ENCODE measurements around the gene SCARF2. TPM values are rescaled to one million over a fixed set of nuclear protein-coding genes. Genes with fewer than 3 reads are reported as not detected.

The SCARF2 gene
- polyA plus RNA-seq, 3 donors = 0.12 to 0.51 TPM; not detected in 1

DNA sequence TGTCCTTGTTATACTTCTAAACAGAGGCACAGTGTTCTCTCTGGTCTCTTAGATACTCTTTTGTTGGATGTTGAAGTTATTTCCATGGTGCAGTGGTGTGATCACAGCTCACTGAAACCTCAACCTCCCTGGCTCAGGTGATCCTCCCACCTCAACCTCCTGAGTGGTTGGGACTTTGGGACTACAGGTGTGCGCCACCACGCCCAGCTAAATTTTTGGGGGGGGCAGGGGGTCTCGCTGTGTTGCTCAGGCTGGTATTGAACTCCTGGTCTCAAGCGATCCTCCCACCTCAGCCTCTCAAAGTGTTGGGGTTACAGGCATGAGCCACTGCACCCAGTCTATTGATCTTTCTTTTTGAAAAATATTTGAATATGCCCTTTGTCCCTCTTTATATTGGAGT, 28.7 kb downstream of the SCARF2 start:
- peaks cover 0 to 4% (median 3%) of the 10 kb centered on the region in 3 donors for H3K27me3 Mint-ChIP-seq (ENCODE audit: low read depth in 3 of 3)
- Histone ChIP-seq H2AFZ (ENCODE audit: insufficient read depth, low read depth, low read length, poor library complexity, severe bottlenecking) (no peak overlapping the region), H3K27ac (ENCODE audit: low read depth in 1 of 2, low read length in 2 of 2) (no peak overlapping the region), H3K27me3 (ENCODE audit: control insufficient read depth in 2 of 2, insufficient read depth in 2 of 2, low read length in 2 of 2) (no peaks in the 10 kb centered on the region), H3K4me2 (replicated peaks; ENCODE audit: extremely low read depth, low read length, poor library complexity, severe bottlenecking) (no peak overlapping the region), H3K4me1 (ENCODE audit: control insufficient read depth in 1 of 2, insufficient read depth in 2 of 2, low read length in 2 of 2) (no peaks in the 10 kb centered on the region), H3K9ac (ENCODE audit: insufficient read depth, low read length, poor library complexity, severe bottlenecking) (no peak overlapping the region), H4K20me1 (ENCODE audit: insufficient read depth, low read length) (no peaks in the 10 kb centered on the region), H3K36me3 (replicated peaks in 1 of 2; ENCODE audit: control insufficient read depth in 1 of 2, insufficient read depth in 2 of 2, low read length in 2 of 2) (peaks cover 16 to 26% of the 10 kb centered on the region in 2 donors), H3K9me3 (replicated peaks in 1 of 2; ENCODE audit: control insufficient read depth in 1 of 2, insufficient read depth in 1 of 2, low read length in 2 of 2) (no peaks in the 10 kb centered on the region), H3K4me3 (replicated peaks in 1 of 3; ENCODE audit: low read depth in 2 of 3, low read length in 3 of 3) (no peak overlapping the region), H3K79me2 (ENCODE audit: insufficient read depth, low read length) (no peaks in the 10 kb centered on the region)
- no CpG with 5 or more reads among the region's 4 CpGs for WGBS (ENCODE audit: insufficient coverage)
- DNase-seq = no peak
- H3K9me3 Mint-ChIP-seq = peaks cover 0 to under 1% (median 0%) of the 10 kb centered on the region in 7 donors
- H3K4me3 Mint-ChIP-seq = no peak overlapping the region
- TF ChIP-seq, protein P1, sequence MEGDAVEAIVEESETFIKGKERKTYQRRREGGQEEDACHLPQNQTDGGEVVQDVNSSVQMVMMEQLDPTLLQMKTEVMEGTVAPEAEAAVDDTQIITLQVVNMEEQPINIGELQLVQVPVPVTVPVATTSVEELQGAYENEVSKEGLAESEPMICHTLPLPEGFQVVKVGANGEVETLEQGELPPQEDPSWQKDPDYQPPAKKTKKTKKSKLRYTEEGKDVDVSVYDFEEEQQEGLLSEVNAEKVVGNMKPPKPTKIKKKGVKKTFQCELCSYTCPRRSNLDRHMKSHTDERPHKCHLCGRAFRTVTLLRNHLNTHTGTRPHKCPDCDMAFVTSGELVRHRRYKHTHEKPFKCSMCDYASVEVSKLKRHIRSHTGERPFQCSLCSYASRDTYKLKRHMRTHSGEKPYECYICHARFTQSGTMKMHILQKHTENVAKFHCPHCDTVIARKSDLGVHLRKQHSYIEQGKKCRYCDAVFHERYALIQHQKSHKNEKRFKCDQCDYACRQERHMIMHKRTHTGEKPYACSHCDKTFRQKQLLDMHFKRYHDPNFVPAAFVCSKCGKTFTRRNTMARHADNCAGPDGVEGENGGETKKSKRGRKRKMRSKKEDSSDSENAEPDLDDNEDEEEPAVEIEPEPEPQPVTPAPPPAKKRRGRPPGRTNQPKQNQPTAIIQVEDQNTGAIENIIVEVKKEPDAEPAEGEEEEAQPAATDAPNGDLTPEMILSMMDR (IDR thresholded peaks at IDR 0.05) = no peak
- intact Hi-C loops (cut with micrococcal nuclease) = no loop called here
- peaks cover 6% of the 10 kb centered on the region for H3K4me1 Mint-ChIP-seq
- peaks cover 25 to 29% of the 10 kb centered on the region in 2 donors for H3K36me3 Mint-ChIP-seq
- H3K27ac Mint-ChIP-seq = no peak overlapping the region

DNA sequence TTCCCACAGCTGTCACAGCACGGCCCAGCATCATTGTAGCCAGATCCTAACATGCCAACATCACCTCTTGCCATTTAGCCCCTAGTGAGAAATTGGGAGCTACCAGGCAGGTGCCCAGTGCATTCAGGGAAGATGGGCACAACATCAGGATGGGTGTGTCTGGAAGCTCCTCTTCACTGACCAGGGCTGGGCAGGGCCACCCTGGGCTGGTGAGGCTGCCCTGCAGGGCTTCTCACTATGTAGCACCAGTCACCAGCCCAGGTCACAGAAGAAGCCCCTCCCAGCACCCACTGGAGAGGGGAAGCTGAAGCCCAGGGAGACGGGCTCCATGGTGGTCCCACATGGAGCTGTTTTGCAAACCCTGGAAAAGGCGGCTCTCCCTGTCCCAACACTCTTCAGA, 29.8 kb downstream of the SCARF2 start:
- Mint-ChIP-seq H3K27ac (no peak overlapping the region), H3K4me3 (no peak overlapping the region), H3K27me3 (ENCODE audit: low read depth in 3 of 3) (peaks cover 0 to 2% (median 0%) of the 10 kb centered on the region in 3 donors), H3K9me3 (peaks cover 0 to 2% (median 0%) of the 10 kb centered on the region in 7 donors), H3K36me3 (peaks cover 35 to 36% of the 10 kb centered on the region in 2 donors), H3K4me1 (peaks cover 6% of the 10 kb centered on the region)
- no peak overlapping the region for H3K27ac ChIP-seq (ENCODE audit: low read depth in 1 of 2, low read length in 2 of 2)
- intact Hi-C loops (cut with micrococcal nuclease) = no loop called here
- no peaks in the 10 kb centered on the region for H3K4me1 ChIP-seq (ENCODE audit: control insufficient read depth in 1 of 2, insufficient read depth in 2 of 2, low read length in 2 of 2)
- no peak overlapping the region for H3K9ac ChIP-seq (ENCODE audit: insufficient read depth, low read length, poor library complexity, severe bottlenecking)
- H3K27me3 ChIP-seq (ENCODE audit: control insufficient read depth in 2 of 2, insufficient read depth in 2 of 2, low read length in 2 of 2) = no peaks in the 10 kb centered on the region
- no peak overlapping the region for H2AFZ ChIP-seq (ENCODE audit: insufficient read depth, low read depth, low read length, poor library complexity, severe bottlenecking)
- no CpG with 5 or more reads among the region's 3 CpGs for WGBS (ENCODE audit: insufficient coverage)
- TF ChIP-seq, protein P1 (IDR thresholded peaks at IDR 0.05) = no peak
- no peak for DNase-seq
- no peaks in the 10 kb centered on the region for H3K9me3 ChIP-seq (replicated peaks in 1 of 2; ENCODE audit: control insufficient read depth in 1 of 2, insufficient read depth in 1 of 2, low read length in 2 of 2)
- no peak overlapping the region for H3K4me2 ChIP-seq (replicated peaks; ENCODE audit: extremely low read depth, low read length, poor library complexity, severe bottlenecking)
- no peak overlapping the region for H3K4me3 ChIP-seq (replicated peaks in 1 of 3; ENCODE audit: low read depth in 2 of 3, low read length in 3 of 3)
- H4K20me1 ChIP-seq (ENCODE audit: insufficient read depth, low read length) = no peaks in the 10 kb centered on the region
- H3K79me2 ChIP-seq (ENCODE audit: insufficient read depth, low read length) = no peaks in the 10 kb centered on the region
- peaks cover 16 to 36% of the 10 kb centered on the region in 2 donors for H3K36me3 ChIP-seq (replicated peaks in 1 of 2; ENCODE audit: control insufficient read depth in 1 of 2, insufficient read depth in 2 of 2, low read length in 2 of 2)
